GM23338 (cell line): Measurements from ENCODE around the gene PANK4. TPM values are rescaled to one million over a fixed set of nuclear protein-coding genes. Genes with fewer than 3 reads are reported as not detected.

Source experiments
- ATAC-seq: fragments of 200-7000 bp; cut with Tn5 transposase; 3 replicates; pipeline ENCODE4 v1.9.1; 2020
- DNase-seq: peaks from one replicate; pipeline ENCODE4 v3.0.0-alpha.2; 2015; ENCODE audit warnings: low spot score
- H2AFZ ChIP-seq: fragments of 200-600 bp; sonication (generic); 2 replicates; pipeline ENCODE4 v1.8.0; 2016; ENCODE audit warnings: antibody characterized with exemption, mild to moderate bottlenecking, moderate library complexity
- H3F3A ChIP-seq: fragments of 200-600 bp; sonication (generic); replicated peaks from 2 replicates; pipeline ENCODE4 v1.8.0; 2017; ENCODE audit warnings: antibody characterized with exemption, mixed run types, low read depth
- H3K27ac ChIP-seq: fragments of 200-600 bp; sonication (generic); 2 replicates; pipeline ENCODE4 v1.6.1; 2016; ENCODE audit warnings: low read depth
- H3K27me3 ChIP-seq: fragments of 200-600 bp; sonication (generic); 2 replicates; pipeline ENCODE4 v1.8.0; 2016; ENCODE audit warnings: mild to moderate bottlenecking, mixed run types, moderate library complexity; ENCODE audit not compliant: insufficient read depth
- H3K36me3 ChIP-seq: fragments of 200-600 bp; sonication (generic); 2 replicates; pipeline ENCODE4 v1.8.0; 2016; ENCODE audit warnings: mild to moderate bottlenecking; ENCODE audit not compliant: insufficient read depth
- H3K4me1 ChIP-seq: fragments of 200-600 bp; sonication (generic); 2 replicates; pipeline ENCODE4 v1.8.0; 2016; ENCODE audit warnings: mild to moderate bottlenecking, moderate library complexity; ENCODE audit not compliant: insufficient read depth
- H3K4me2 ChIP-seq: fragments of 200-600 bp; sonication (generic); 2 replicates; pipeline ENCODE4 v1.7.1; 2017; ENCODE audit warnings: mixed run types
- H3K4me3 ChIP-seq: fragments of 200-600 bp; sonication (generic); 2 replicates; pipeline ENCODE4 v1.6.1; 2016; ENCODE audit warnings: mixed run types
- H3K79me2 ChIP-seq: fragments of 200-600 bp; sonication (generic); replicated peaks from 2 replicates; pipeline ENCODE4 v1.8.0; 2017; ENCODE audit warnings: mild to moderate bottlenecking; ENCODE audit not compliant: insufficient read depth
- H3K9me2 ChIP-seq: fragments of 200-600 bp; sonication (generic); 2 replicates; pipeline ENCODE4 v1.8.0; 2017; ENCODE audit not compliant: insufficient read depth
- H4K20me1 ChIP-seq: fragments of 200-600 bp; sonication (generic); replicated peaks from 2 replicates; pipeline ENCODE4 v1.8.0; 2017; ENCODE audit warnings: mild to moderate bottlenecking; ENCODE audit not compliant: insufficient read depth
- H3K27ac Mint-ChIP-seq: 2 replicates; pipeline ENCODE4 v1.8.0; 2020; ENCODE audit warnings: inconsistent platforms, mild to moderate bottlenecking, moderate library complexity, mixed read lengths
- H3K27me3 Mint-ChIP-seq: 3 replicates; pipeline ENCODE4 v1.8.0; 2022; ENCODE audit warnings: low read depth, mild to moderate bottlenecking, moderate library complexity, mixed read lengths, inconsistent platforms; ENCODE audit not compliant: insufficient read depth, poor library complexity
- H3K36me3 Mint-ChIP-seq: 3 replicates; pipeline ENCODE4 v1.8.0; 2021; ENCODE audit warnings: low read depth, mild to moderate bottlenecking, inconsistent platforms, moderate library complexity, mixed read lengths
- H3K4me1 Mint-ChIP-seq: 3 replicates; pipeline ENCODE4 v1.8.0; 2020; ENCODE audit warnings: mild to moderate bottlenecking, inconsistent platforms, mixed read lengths
- H3K4me3 Mint-ChIP-seq: 3 replicates; pipeline ENCODE4 v1.8.0; 2021; ENCODE audit warnings: moderate library complexity, mild to moderate bottlenecking, inconsistent platforms, mixed read lengths
- H3K9me3 Mint-ChIP-seq: 3 replicates; pipeline ENCODE4 v1.8.0; 2020; ENCODE audit warnings: moderate library complexity, mild to moderate bottlenecking, inconsistent platforms, mixed read lengths
- CREB1 ChIP-seq: fragments of 250-450 bp; sonication (Bioruptor Pico); IDR thresholded peaks from 2 replicates; pipeline ENCODE4 v1.5.0; 2020; ENCODE audit warnings: low read depth, mild to moderate bottlenecking, moderate library complexity
- EZH2 ChIP-seq: fragments of 200-600 bp; sonication (generic); IDR thresholded peaks from one replicate; pipeline ENCODE4 v1.8.0; 2017; ENCODE audit warnings: antibody characterized with exemption, mild to moderate bottlenecking, low read depth; ENCODE audit not compliant: unreplicated experiment
- EZH2phosphoT487 ChIP-seq: fragments of 200-600 bp; sonication (generic); IDR thresholded peaks from one replicate; pipeline ENCODE4 v1.8.1; 2018; ENCODE audit warnings: antibody characterized with exemption; ENCODE audit not compliant: unreplicated experiment
- JUNB ChIP-seq: IDR thresholded peaks from one replicate; pipeline ENCODE4 v1.6.1; 2016; ENCODE audit warnings: antibody characterized with exemption; ENCODE audit not compliant: unreplicated experiment
- STAT1 ChIP-seq: IDR thresholded peaks from one replicate; pipeline ENCODE4 v1.6.1; 2016; ENCODE audit warnings: antibody characterized with exemption; ENCODE audit not compliant: unreplicated experiment
- ZNF114 ChIP-seq: fragments of 250-450 bp; sonication (Bioruptor Pico); IDR thresholded peaks from 2 replicates; pipeline ENCODE4 v1.5.0; 2020; ENCODE audit warnings: mild to moderate bottlenecking, moderate library complexity
- ZNF331 ChIP-seq: fragments of 250-450 bp; sonication (Bioruptor Pico); IDR thresholded peaks from 2 replicates; pipeline ENCODE4 v1.5.0; 2020; ENCODE audit warnings: low read depth, mild to moderate bottlenecking, moderate library complexity
- polyA plus RNA-seq: library from polyadenylated mRNA; unstranded; fragments of >200 nt; fragmentation: Nextera tagmentation; extraction: Ambion mirVana; gene quantifications from 2 replicates; pipeline ENCODE4 v1.2.1, GENCODE V29; 2016
- total RNA-seq: library from RNA; depleted of rRNA; stranded (reverse); fragments of >200 nt; shearing (Covaris generic); gene quantifications from 2 replicates; pipeline ENCODE4 v1.2.3, GENCODE V29; 2014
- TF ChIP-seq, protein P1 (sequence below): IDR thresholded peaks from one replicate; pipeline ENCODE4 v1.6.1; 2018; ENCODE audit warnings: antibody characterized with exemption; ENCODE audit not compliant: unreplicated experiment
- TF ChIP-seq, protein P2 (sequence below), 2 experiments: fragments of 200-600 bp in 1 of 2; sonication (generic) in 1 of 2; conservative IDR thresholded peaks; 2 replicates each; pipeline versions ENCODE4 v1.5.1 to v1.6.1; 2016 to 2017; ENCODE audit warnings: antibody characterized with exemption in 2 of 2, low read depth in 2 of 2, mild to moderate bottlenecking in 2 of 2, moderate library complexity in 1 of 2
- TF ChIP-seq, protein P3 (sequence below): fragments of 250-450 bp; sonication (Bioruptor Pico); IDR thresholded peaks from 2 replicates; pipeline ENCODE4 v1.5.0; 2020; ENCODE audit warnings: mild to moderate bottlenecking, moderate library complexity
- TF ChIP-seq, protein P4 (sequence below): IDR thresholded peaks from 2 replicates; pipeline ENCODE4 v1.6.1; 2016; ENCODE audit warnings: antibody characterized with exemption

PANK4 gene
- total and polyA plus RNA-seq, 2 experiments from 2014 or later, result 25.8 to 43.7 TPM

DNA sequence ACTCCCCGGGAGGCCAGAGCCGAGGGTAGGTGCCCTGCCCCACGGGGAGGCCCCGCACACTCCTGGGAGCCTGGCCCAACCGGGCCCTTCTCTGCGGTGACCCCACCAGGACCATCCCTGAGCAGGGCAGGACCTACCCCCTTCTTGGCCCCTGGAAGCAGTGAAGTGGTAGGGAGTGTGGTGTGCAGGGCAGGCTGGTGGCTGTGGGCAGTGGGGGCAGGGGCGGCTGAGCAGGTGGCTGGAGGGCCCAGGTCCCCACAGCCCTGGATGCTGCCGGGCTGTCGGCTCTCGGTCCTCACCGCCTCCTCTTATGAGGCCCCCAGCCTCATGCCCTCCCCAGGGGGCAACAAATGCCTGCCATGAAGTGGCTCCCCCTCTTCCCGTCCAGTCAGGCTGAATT is 30.9 kb downstream of the PANK4 start (continued):
- TF ChIP-seq, protein P1, sequence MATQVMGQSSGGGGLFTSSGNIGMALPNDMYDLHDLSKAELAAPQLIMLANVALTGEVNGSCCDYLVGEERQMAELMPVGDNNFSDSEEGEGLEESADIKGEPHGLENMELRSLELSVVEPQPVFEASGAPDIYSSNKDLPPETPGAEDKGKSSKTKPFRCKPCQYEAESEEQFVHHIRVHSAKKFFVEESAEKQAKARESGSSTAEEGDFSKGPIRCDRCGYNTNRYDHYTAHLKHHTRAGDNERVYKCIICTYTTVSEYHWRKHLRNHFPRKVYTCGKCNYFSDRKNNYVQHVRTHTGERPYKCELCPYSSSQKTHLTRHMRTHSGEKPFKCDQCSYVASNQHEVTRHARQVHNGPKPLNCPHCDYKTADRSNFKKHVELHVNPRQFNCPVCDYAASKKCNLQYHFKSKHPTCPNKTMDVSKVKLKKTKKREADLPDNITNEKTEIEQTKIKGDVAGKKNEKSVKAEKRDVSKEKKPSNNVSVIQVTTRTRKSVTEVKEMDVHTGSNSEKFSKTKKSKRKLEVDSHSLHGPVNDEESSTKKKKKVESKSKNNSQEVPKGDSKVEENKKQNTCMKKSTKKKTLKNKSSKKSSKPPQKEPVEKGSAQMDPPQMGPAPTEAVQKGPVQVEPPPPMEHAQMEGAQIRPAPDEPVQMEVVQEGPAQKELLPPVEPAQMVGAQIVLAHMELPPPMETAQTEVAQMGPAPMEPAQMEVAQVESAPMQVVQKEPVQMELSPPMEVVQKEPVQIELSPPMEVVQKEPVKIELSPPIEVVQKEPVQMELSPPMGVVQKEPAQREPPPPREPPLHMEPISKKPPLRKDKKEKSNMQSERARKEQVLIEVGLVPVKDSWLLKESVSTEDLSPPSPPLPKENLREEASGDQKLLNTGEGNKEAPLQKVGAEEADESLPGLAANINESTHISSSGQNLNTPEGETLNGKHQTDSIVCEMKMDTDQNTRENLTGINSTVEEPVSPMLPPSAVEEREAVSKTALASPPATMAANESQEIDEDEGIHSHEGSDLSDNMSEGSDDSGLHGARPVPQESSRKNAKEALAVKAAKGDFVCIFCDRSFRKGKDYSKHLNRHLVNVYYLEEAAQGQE, result no peak
- TF ChIP-seq CREB1 (CRISPR knock-in tag) (no peak), EZH2 (no peak), ZNF331 (CRISPR knock-in tag) (no peak), ZNF114 (CRISPR knock-in tag) (no peak)
- TF ChIP-seq, protein P2, sequence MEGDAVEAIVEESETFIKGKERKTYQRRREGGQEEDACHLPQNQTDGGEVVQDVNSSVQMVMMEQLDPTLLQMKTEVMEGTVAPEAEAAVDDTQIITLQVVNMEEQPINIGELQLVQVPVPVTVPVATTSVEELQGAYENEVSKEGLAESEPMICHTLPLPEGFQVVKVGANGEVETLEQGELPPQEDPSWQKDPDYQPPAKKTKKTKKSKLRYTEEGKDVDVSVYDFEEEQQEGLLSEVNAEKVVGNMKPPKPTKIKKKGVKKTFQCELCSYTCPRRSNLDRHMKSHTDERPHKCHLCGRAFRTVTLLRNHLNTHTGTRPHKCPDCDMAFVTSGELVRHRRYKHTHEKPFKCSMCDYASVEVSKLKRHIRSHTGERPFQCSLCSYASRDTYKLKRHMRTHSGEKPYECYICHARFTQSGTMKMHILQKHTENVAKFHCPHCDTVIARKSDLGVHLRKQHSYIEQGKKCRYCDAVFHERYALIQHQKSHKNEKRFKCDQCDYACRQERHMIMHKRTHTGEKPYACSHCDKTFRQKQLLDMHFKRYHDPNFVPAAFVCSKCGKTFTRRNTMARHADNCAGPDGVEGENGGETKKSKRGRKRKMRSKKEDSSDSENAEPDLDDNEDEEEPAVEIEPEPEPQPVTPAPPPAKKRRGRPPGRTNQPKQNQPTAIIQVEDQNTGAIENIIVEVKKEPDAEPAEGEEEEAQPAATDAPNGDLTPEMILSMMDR (conservative IDR thresholded peaks at IDR 0.05; ENCODE audit: low read depth in 2 of 2), result no peak

DNA sequence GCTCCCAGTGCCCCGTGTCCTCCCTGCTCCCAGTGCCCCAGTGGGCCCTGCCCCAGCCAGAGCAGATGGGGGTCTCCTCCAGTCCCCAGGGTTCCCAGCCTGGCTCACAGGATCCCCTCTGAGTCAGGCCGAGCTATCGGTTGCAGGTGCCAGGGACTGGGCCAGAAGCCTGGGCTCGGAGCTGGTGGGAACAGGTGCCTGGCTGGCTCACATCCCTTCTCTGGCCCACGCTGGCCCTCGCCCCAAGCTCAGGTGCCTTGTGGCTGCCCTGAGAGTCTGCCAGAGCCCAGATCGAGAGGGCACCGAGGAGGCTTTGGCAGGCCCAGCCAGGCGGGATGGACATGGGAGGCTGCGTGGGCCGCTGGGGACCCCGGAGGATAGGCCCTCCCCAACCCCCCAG is 31.4 kb downstream of the PANK4 start:
- H3K4me1 Mint-ChIP-seq, result no peaks in the 10 kb centered on the region
- ATAC-seq (no peak), DNase-seq (no peak)
- no peaks in the 10 kb centered on the region for H3K27me3 ChIP-seq
- H3K27ac ChIP-seq, result no peak overlapping the region
- H4K20me1 ChIP-seq, result no peaks in the 10 kb centered on the region
- H3K36me3 Mint-ChIP-seq, result no peaks in the 10 kb centered on the region
- no peaks in the 10 kb centered on the region for H3K9me2 ChIP-seq
- no peak overlapping the region for H3K27ac Mint-ChIP-seq
- H3F3A ChIP-seq, result no peaks in the 10 kb centered on the region
- H2AFZ ChIP-seq, result no peak overlapping the region
- H3K9me3 Mint-ChIP-seq, result no peaks in the 10 kb centered on the region
- H3K79me2 ChIP-seq, result no peaks in the 10 kb centered on the region
- no peak overlapping the region for H3K4me3 Mint-ChIP-seq
- peaks cover 18% of the 10 kb centered on the region for H3K27me3 Mint-ChIP-seq
- H3K4me1 ChIP-seq, result no peaks in the 10 kb centered on the region
- TF ChIP-seq STAT1 (no peak), EZH2 (no peak), CREB1 (CRISPR knock-in tag) (no peak), JUNB (no peak), EZH2phosphoT487 (no peak)
- TF ChIP-seq, protein P3, sequence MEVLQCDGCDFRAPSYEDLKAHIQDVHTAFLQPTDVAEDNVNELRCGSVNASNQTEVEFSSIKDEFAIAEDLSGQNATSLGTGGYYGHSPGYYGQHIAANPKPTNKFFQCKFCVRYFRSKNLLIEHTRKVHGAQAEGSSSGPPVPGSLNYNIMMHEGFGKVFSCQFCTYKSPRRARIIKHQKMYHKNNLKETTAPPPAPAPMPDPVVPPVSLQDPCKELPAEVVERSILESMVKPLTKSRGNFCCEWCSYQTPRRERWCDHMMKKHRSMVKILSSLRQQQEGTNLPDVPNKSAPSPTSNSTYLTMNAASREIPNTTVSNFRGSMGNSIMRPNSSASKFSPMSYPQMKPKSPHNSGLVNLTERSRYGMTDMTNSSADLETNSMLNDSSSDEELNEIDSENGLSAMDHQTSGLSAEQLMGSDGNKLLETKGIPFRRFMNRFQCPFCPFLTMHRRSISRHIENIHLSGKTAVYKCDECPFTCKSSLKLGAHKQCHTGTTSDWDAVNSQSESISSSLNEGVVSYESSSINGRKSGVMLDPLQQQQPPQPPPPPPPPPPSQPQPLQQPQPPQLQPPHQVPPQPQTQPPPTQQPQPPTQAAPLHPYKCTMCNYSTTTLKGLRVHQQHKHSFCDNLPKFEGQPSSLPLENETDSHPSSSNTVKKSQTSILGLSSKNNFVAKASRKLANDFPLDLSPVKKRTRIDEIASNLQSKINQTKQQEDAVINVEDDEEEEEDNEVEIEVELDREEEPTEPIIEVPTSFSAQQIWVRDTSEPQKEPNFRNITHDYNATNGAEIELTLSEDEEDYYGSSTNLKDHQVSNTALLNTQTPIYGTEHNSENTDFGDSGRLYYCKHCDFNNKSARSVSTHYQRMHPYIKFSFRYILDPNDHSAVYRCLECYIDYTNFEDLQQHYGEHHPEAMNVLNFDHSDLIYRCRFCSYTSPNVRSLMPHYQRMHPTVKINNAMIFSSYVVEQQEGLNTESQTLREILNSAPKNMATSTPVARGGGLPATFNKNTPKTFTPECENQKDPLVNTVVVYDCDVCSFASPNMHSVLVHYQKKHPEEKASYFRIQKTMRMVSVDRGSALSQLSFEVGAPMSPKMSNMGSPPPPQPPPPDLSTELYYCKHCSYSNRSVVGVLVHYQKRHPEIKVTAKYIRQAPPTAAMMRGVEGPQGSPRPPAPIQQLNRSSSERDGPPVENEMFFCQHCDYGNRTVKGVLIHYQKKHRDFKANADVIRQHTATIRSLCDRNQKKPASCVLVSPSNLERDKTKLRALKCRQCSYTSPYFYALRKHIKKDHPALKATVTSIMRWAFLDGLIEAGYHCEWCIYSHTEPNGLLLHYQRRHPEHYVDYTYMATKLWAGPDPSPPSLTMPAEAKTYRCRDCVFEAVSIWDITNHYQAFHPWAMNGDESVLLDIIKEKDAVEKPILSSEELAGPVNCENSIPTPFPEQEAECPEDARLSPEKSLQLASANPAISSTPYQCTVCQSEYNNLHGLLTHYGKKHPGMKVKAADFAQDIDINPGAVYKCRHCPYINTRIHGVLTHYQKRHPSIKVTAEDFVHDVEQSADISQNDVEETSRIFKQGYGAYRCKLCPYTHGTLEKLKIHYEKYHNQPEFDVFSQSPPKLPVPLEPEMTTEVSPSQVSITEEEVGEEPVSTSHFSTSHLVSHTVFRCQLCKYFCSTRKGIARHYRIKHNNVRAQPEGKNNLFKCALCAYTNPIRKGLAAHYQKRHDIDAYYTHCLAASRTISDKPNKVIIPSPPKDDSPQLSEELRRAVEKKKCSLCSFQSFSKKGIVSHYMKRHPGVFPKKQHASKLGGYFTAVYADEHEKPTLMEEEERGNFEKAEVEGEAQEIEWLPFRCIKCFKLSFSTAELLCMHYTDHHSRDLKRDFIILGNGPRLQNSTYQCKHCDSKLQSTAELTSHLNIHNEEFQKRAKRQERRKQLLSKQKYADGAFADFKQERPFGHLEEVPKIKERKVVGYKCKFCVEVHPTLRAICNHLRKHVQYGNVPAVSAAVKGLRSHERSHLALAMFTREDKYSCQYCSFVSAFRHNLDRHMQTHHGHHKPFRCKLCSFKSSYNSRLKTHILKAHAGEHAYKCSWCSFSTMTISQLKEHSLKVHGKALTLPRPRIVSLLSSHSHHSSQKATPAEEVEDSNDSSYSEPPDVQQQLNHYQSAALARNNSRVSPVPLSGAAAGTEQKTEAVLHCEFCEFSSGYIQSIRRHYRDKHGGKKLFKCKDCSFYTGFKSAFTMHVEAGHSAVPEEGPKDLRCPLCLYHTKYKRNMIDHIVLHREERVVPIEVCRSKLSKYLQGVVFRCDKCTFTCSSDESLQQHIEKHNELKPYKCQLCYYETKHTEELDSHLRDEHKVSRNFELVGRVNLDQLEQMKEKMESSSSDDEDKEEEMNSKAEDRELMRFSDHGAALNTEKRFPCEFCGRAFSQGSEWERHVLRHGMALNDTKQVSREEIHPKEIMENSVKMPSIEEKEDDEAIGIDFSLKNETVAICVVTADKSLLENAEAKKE (CRISPR knock-in tag), result no peak
- TF ChIP-seq, protein P4, sequence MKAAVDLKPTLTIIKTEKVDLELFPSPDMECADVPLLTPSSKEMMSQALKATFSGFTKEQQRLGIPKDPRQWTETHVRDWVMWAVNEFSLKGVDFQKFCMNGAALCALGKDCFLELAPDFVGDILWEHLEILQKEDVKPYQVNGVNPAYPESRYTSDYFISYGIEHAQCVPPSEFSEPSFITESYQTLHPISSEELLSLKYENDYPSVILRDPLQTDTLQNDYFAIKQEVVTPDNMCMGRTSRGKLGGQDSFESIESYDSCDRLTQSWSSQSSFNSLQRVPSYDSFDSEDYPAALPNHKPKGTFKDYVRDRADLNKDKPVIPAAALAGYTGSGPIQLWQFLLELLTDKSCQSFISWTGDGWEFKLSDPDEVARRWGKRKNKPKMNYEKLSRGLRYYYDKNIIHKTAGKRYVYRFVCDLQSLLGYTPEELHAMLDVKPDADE, result no peak
- H3K4me3 ChIP-seq, result no peak overlapping the region
- H3K4me2 ChIP-seq, result no peak overlapping the region
- no peaks in the 10 kb centered on the region for H3K36me3 ChIP-seq
